NCI-H1694 treated with DMSO at 0.1 percent for 48 hours (cell line): ENCODE data around the gene UROC1.

Source experiments
- DNase-seq: peaks from one replicate; lab custom pipeline; 2025; lab: John Stamatoyannopoulos, UW

Gene UROC1

DNA sequence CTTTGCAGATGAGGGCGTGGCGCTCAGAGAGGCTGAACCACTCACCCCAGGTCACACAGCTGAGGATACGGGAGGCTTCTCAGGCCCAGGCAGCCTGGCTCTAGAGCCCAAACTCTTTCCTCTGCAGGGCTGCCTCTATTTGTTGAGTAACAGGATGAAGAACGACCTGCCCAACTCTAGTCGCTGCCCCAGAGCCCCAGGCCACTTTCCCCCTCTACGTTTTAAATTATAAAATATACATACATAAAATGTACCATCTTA, 22.7 kb downstream of the UROC1 start:
- DNase-seq, result no peak

DNA sequence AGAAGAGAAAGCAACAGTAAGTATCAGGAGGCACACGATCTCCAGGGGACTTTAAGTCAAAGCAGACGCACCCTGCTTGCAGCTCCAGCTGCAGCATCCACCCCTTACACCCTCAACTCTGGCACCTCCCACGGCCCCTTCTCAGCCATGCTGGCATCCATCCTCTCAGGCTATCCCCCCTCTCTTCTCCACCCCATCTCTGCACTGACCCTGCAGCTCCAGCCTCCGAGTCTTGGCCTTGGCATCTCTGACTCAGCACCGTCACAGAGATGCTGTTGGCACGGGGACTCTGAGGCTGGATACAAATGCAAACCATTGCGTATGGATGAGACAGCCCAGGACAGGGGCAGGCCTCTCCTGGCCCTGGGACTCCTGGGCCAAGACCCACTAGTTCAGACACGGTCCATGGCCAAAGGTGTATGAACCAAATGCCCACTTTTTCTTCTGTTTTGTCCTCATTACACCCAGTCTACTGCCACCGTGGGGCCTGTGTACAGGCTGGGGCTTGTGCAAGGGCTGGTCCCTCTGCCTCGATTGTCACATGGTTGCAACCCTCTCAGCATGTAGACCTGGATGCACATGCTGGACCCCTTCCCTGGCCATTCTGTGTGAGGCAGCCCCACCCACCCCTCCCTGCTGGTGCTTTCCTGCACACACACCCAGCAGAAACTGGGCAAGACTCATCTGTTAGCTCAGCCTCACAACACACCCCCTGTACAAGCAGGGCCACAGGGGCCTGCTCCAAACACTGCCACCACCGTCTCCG, 23.2 kb downstream of the UROC1 start:
- no peak for DNase-seq

DNA sequence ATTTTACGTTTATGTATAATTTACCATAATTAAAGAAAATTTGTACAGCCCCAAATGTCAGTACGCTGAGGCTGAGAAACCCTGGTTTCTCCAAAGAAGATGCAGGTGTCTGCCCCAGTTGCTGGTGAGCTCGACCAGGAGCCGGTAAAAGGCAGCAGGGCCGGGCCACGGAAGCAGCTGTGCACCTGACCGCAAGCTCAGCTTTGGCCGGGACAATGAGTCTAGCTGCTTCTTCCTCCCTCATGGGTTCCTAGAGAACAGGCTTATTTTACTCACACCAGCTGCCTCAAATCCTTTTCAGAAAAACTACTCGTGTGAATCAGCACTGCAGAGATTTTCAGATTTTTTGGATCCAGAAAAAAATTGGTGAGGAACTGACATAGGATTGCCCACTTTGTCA, 23.8 kb downstream of the UROC1 start:
- DNase-seq, result no peak

- DNase-seq, result no peak
Observed at GRCh38 chr3:126493051-126493450, 24.5 kb downstream of the UROC1 start.

DNA sequence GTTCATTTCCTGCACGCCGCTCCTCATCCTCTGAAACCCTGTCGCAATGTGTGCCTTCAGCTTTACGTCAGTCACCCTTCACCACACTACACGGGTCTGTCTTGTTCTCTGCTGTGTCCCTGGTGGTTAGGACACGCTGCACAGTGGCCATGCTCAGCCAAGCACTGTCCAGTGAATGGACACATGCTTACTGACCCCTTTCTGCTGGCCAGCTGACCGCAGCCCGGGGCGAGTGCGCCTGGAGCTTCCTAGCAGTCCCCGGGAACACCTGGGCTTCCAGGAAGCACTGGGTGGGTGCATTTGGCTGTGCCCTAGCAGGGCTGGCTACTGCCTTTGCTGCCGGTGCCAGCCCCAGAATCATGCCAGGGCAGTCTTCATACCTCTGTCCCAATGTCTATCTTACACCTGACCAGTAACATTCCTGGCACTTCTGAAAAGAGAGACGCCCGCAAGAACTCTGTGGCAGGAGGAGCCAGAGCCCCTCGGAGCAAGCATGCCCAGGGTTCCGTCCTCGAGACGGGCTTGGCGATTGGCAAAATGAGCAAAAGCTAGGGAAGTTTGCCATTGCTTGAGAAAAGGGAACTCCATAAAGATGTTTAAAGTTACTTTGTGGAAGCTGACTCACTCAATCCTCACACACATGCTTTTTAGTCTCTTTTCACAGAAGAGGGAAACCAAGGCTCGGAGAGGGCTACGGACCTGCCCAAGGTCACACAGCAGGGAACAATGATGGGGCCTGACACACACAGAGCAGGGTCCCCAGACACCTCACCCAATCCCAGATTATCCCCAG, 26.2 kb downstream of the UROC1 start:
- no peak for DNase-seq

- DNase-seq, result no peak
Observed at GRCh38 chr3:126490619-126491018, 27.0 kb downstream of the UROC1 start.

- no peak for DNase-seq
Observed at GRCh38 chr3:126488886-126489569, 28.5 kb downstream of the UROC1 start.

- no peak for DNase-seq
Observed at GRCh38 chr3:126488185-126488584, 29.4 kb downstream of the UROC1 start.

GRCh38 chr3:126487151-126487771, 30.3 kb downstream of the UROC1 start:
- no peak for DNase-seq

DNA sequence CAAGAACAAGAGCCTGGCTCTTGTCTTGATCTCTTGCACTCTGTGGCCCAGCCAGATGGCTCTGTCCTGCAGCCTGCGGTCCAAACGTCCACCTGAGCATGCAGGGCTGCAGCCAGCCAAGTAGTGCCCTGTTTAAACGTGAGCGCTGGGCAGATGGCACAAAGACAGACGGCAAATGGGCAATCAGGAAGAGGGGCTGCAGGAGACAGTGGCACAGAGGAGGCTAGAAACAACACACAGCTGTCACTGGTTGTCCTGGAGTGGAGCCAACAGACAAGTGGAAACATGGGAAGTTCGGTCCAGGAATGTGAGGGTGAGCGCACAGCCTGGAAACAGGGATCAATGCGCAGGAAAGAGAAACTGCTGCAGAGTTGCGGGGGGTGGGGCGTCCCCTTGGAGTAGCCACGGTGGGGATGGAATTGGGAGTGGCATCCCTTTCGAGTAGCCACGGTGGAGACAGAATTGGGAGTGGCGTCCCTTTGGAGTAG, 31.2 kb downstream of the UROC1 start:
- peak; percentile 88 for DNase-seq

GRCh38 chr3:126485956-126486355, 31.6 kb downstream of the UROC1 start:
- DNase-seq, result no peak

- no peak for DNase-seq
Observed at GRCh38 chr3:126485176-126485897, 32.2 kb downstream of the UROC1 start.

- no peak for DNase-seq
Observed at GRCh38 chr3:126484662-126485061, 32.9 kb downstream of the UROC1 start.

GRCh38 chr3:126484148-126484547, 33.4 kb downstream of the UROC1 start:
- no peak for DNase-seq

DNA sequence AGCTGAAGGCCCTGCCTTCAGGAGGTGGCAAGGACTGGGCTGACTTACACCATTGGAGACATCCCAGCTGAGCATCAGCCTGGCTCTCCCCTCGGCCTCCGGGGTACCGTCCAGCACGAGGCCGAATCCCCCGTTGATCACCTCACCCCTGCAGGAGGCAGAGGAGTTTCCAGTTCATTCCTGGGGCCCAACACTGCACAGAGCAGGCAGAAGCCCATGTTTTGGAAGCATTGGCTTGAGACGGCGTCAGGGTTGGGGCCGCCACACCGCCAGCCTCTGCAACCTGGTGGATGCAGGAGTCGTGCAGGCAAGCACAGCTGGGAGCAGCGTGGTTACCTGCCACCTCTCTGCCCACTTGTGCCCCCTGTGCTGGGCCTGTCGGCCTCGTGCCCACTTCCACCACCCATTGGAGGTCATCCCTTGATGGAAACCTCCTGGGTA, 34.2 kb downstream of the UROC1 start:
- no peak for DNase-seq

DNA sequence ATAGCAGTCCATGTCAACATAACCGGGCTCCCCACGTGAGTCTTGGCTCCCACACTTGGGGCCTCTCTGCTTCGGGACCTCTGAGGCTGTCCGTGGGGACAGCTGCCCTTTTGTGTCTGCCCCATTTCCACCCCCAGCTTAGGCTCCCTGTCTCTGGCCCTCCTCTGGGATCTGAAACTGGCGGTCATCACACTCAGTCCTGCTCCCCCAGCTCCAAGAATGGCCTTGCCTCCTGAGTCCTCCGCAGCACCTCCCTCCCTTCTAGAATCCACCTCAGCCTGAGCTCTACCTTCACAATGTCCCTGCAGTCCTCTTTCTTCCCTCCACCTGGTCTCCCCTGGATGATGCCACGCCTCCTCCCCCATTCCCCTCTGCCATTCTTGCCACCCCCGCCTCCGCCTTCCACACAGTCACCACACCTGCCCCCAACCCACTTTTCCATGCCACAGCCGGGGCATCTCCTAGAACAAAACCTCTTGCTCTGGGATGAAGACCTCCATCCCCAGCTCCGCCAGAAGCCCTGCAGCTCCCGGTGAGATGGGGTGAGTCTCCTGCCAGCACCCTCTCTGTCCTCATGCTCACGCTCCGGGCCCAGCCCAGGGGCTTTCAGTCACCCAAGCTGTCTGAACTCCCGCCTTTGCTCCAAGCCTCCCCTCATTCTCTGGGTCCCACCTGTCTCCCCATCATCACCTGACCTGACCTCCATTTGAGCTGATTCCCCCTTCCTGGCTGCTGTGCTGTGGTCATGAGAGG, 34.9 kb downstream of the UROC1 start:
- DNase-seq, result no peak

GRCh38 chr3:126481808-126482502, 35.6 kb downstream of the UROC1 start:
- DNase-seq, result no peak

GRCh38 chr3:126480861-126481260, 36.7 kb downstream of the UROC1 start:
- DNase-seq, result no peak

GRCh38 chr3:126480206-126480605, 37.4 kb downstream of the UROC1 start:
- DNase-seq, result no peak

DNA sequence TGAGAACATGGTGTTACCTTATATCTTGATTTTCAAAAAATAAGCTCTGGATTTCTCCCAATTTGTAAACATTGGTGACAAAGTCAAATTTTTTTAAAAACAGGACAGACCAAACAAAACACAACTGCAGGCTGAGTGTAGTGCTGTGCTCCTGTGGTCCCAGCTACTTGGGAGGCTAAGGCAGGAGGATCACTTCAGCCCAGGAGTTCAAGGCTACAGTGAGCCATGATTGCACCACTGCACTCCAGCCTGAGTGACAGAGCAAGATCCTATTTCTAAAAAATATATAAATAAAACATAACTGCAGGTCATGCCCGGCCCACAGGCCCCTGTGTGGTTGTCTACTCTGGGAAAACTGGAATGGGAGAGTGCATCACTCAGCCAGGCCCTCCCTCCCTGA, 37.9 kb downstream of the UROC1 start:
- DNase-seq, result no peak
